H1 (cell line): ENCODE results near the gene ZFHX2.

Source experiments
- BACH1 ChIP-seq: IDR thresholded peaks from 2 replicates; pipeline ENCODE4 v1.6.1; 2012; ENCODE audit warnings: low read length, improper control_type of control experiment
- FOSL1 ChIP-seq: IDR thresholded peaks from 2 replicates; pipeline ENCODE4 v1.6.1; 2011; ENCODE audit warnings: mild to moderate bottlenecking, low read depth, low read length, moderate library complexity; ENCODE audit not compliant: insufficient read depth
- GABPA ChIP-seq: IDR thresholded peaks from 2 replicates; pipeline ENCODE4 v1.6.1; 2011; ENCODE audit warnings: mild to moderate bottlenecking, low read length, moderate library complexity, borderline replicate concordance; ENCODE audit not compliant: insufficient read depth
- KDM5A ChIP-seq: fragments of 200-600 bp; IDR thresholded peaks from 2 replicates; pipeline ENCODE4 v1.7.1; 2012; ENCODE audit warnings: mild to moderate bottlenecking, low read length, inconsistent platforms, mixed read lengths
- NRF1 ChIP-seq: IDR thresholded peaks from 2 replicates; pipeline ENCODE4 v1.6.1; 2011; ENCODE audit warnings: mild to moderate bottlenecking, low read depth, low read length, improper control_type of control experiment
- POLR2A ChIP-seq, 2 experiments: IDR thresholded peaks; 1 replicate in 1 of 2; 2 replicates in 1 of 2; pipeline ENCODE4 v1.6.1; 2011; ENCODE audit warnings: low read depth in 2 of 2, low read length in 2 of 2, mild to moderate bottlenecking in 2 of 2; ENCODE audit errors: control extremely low read depth in 1 of 2
- RAD21 ChIP-seq, 2 experiments: IDR thresholded peaks in 1 of 2; conservative IDR thresholded peaks in 1 of 2; 2 replicates each; pipeline ENCODE4 v1.6.1; 2011; ENCODE audit warnings: low read depth in 2 of 2, low read length in 2 of 2, improper control_type of control experiment in 1 of 2, inconsistent platforms in 1 of 2, mild to moderate bottlenecking in 1 of 2, moderate library complexity in 1 of 2
- SP2 ChIP-seq: IDR thresholded peaks from 2 replicates; pipeline ENCODE4 v1.6.1; 2012; ENCODE audit warnings: mild to moderate bottlenecking, low read length, inconsistent platforms
- TAF1 ChIP-seq: IDR thresholded peaks from 2 replicates; pipeline ENCODE4 v1.6.1; 2011; ENCODE audit warnings: mild to moderate bottlenecking, low read depth, low read length
- TF ChIP-seq, protein P1 (sequence below), 3 experiments: IDR thresholded peaks; 1 replicate in 2 of 3; 2 replicates in 1 of 3; pipeline versions ENCODE4 v1.5.1 to v1.6.1; 2011; ENCODE audit warnings: low read length in 3 of 3, mild to moderate bottlenecking in 3 of 3, inconsistent platforms in 2 of 3, low read depth in 1 of 3, moderate library complexity in 1 of 3; ENCODE audit not compliant: insufficient read depth in 1 of 3; ENCODE audit errors: control extremely low read depth in 1 of 3
- TF ChIP-seq, protein P2 (sequence below): IDR thresholded peaks from 2 replicates; pipeline ENCODE4 v1.6.1; 2011; ENCODE audit warnings: low read depth, mild to moderate bottlenecking, low read length; ENCODE audit not compliant: insufficient read depth
- TF ChIP-seq, protein P3 (sequence below): IDR thresholded peaks from 2 replicates; pipeline ENCODE4 v1.6.1; 2012; ENCODE audit warnings: inconsistent platforms
- TF ChIP-seq, protein P4 (sequence below): IDR thresholded peaks from 2 replicates; pipeline ENCODE4 v1.6.1; 2012; ENCODE audit warnings: inconsistent platforms
- TF ChIP-seq, protein P5 (sequence below): IDR thresholded peaks from 2 replicates; pipeline ENCODE4 v1.6.1; 2012; ENCODE audit warnings: low read length, inconsistent platforms

DNA sequence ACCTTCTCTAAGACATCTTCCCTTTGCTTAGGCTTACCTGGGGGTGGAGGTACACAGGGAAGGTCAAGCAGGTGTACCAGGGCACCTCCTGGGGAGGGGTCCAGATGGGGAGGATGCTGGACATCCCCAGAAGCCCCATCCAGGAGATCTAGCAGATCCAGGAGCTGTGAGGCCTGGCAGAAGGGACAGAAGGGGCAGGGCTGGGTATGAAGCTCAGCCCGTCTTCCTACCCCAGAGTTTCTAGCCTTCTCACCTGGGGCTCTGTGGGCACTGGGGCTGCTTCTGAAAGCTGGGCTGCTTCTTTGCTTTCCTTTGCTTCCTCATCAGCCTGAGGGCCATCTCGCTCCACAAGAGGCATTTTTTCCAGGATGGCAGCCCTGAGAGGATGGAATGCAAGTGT lies 9.7 kb upstream of the ZFHX2 start:
- TF ChIP-seq, protein P1, sequence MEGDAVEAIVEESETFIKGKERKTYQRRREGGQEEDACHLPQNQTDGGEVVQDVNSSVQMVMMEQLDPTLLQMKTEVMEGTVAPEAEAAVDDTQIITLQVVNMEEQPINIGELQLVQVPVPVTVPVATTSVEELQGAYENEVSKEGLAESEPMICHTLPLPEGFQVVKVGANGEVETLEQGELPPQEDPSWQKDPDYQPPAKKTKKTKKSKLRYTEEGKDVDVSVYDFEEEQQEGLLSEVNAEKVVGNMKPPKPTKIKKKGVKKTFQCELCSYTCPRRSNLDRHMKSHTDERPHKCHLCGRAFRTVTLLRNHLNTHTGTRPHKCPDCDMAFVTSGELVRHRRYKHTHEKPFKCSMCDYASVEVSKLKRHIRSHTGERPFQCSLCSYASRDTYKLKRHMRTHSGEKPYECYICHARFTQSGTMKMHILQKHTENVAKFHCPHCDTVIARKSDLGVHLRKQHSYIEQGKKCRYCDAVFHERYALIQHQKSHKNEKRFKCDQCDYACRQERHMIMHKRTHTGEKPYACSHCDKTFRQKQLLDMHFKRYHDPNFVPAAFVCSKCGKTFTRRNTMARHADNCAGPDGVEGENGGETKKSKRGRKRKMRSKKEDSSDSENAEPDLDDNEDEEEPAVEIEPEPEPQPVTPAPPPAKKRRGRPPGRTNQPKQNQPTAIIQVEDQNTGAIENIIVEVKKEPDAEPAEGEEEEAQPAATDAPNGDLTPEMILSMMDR (IDR thresholded peaks at IDR 0.05; ENCODE audit: control extremely low read depth in 1 of 3, insufficient read depth in 1 of 3, low read depth in 1 of 3, low read length in 3 of 3), result no peak
- TF ChIP-seq, protein P2, sequence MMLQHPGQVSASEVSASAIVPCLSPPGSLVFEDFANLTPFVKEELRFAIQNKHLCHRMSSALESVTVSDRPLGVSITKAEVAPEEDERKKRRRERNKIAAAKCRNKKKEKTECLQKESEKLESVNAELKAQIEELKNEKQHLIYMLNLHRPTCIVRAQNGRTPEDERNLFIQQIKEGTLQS, result no peak
- TF ChIP-seq, protein P3, sequence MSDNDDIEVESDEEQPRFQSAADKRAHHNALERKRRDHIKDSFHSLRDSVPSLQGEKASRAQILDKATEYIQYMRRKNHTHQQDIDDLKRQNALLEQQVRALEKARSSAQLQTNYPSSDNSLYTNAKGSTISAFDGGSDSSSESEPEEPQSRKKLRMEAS, result no peak
- TF ChIP-seq NRF1, result no peak
- TF ChIP-seq SP2, result no peak
- TF ChIP-seq BACH1, result no peak
- TF ChIP-seq POLR2A (IDR thresholded peaks at IDR 0.05; ENCODE audit: control extremely low read depth in 1 of 2, low read depth in 2 of 2, low read length in 2 of 2), result no peak; a peak in 1 of 3 replicates
- TF ChIP-seq, protein P4, sequence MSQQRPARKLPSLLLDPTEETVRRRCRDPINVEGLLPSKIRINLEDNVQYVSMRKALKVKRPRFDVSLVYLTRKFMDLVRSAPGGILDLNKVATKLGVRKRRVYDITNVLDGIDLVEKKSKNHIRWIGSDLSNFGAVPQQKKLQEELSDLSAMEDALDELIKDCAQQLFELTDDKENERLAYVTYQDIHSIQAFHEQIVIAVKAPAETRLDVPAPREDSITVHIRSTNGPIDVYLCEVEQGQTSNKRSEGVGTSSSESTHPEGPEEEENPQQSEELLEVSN, result no peak
- no peak for TF ChIP-seq FOSL1
- TF ChIP-seq RAD21 (IDR thresholded peaks at IDR 0.05 in 1 of 2, conservative IDR thresholded peaks at IDR 0.05 in 1 of 2; ENCODE audit: low read depth in 2 of 2, low read length in 2 of 2), result no peak
- no peak for TF ChIP-seq GABPA
- TF ChIP-seq, protein P5, sequence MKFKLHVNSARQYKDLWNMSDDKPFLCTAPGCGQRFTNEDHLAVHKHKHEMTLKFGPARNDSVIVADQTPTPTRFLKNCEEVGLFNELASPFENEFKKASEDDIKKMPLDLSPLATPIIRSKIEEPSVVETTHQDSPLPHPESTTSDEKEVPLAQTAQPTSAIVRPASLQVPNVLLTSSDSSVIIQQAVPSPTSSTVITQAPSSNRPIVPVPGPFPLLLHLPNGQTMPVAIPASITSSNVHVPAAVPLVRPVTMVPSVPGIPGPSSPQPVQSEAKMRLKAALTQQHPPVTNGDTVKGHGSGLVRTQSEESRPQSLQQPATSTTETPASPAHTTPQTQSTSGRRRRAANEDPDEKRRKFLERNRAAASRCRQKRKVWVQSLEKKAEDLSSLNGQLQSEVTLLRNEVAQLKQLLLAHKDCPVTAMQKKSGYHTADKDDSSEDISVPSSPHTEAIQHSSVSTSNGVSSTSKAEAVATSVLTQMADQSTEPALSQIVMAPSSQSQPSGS, result no peak
- TF ChIP-seq TAF1, result no peak
- no peak for TF ChIP-seq KDM5A
